Kidney (tissue), 22 donors: ENCODE measurements around the gene CCDC38. TPM values are rescaled to one million over a fixed set of nuclear protein-coding genes. Genes with fewer than 3 reads are reported as not detected.

Experiments used
- DNase-seq, 5 donors: peaks; one replicate each; pipeline ENCODE4 v3.0.0-alpha.2; 2013 to 2020
- FAIRE-seq: peaks from 2 replicates; lab custom pipeline; 2012; peaks lifted over from hg19 to GRCh38; lab: Jason Lieb, UNC
- H3K27ac ChIP-seq, 2 donors: one replicate each; pipeline ENCODE4 v1.7.0; 2013; ENCODE audit warnings: low read depth in 2 of 2, low read length in 2 of 2, inconsistent platforms in 1 of 2
- H3K27me3 ChIP-seq: one replicate; pipeline ENCODE4 v1.7.1; 2013; ENCODE audit warnings: low read length, inconsistent platforms; ENCODE audit not compliant: control insufficient read depth, insufficient read depth
- H3K36me3 ChIP-seq, 3 donors: one replicate each; pipeline versions ENCODE4 v1.7.0 to v1.7.1; 2013; ENCODE audit warnings: low read length in 3 of 3, control low read depth in 1 of 3, inconsistent platforms in 1 of 3; ENCODE audit not compliant: insufficient read depth in 3 of 3, control insufficient read depth in 2 of 3
- H3K4me1 ChIP-seq, 3 donors: one replicate each; pipeline versions ENCODE4 v1.7.0 to v1.7.1; 2013; ENCODE audit warnings: low read length in 3 of 3, inconsistent platforms in 1 of 3, low read depth in 1 of 3; ENCODE audit not compliant: control insufficient read depth in 2 of 3, insufficient read depth in 2 of 3
- H3K4me3 ChIP-seq, 3 donors: one replicate each; pipeline versions ENCODE4 v1.7.0 to v1.8.1; 2013; ENCODE audit warnings: low read length in 3 of 3, control low read depth in 1 of 3, inconsistent platforms in 1 of 3
- H3K9ac ChIP-seq, 3 donors: one replicate each; pipeline versions ENCODE4 v1.7.0 to v1.7.1; 2013; ENCODE audit warnings: low read length in 3 of 3, control low read depth in 1 of 3, inconsistent platforms in 1 of 3
- H3K9me3 ChIP-seq, 3 donors: one replicate each; pipeline versions ENCODE4 v1.7.0 to v1.7.1; 2013; ENCODE audit warnings: low read length in 3 of 3, control low read depth in 1 of 3, inconsistent platforms in 1 of 3; ENCODE audit not compliant: control insufficient read depth in 2 of 3, insufficient read depth in 1 of 3
- intact Hi-C: fragments of 100-400 bp; cut with DNase I; formaldehyde crosslinking; loops from one replicate; pipeline ENCODE4 v1.11.1; 2022
- long read RNA-seq, 10 donors: library from polyadenylated mRNA in 1 of 10; unstranded in 1 of 10; transcript quantifications; one replicate each; pipeline ENCODE4 v2.0.0 and lab custom pipeline, GENCODE V29; 2021 to 2026
- polyA plus RNA-seq: library from polyadenylated mRNA; stranded (reverse); fragments of 350-450 nt; fragmentation: Illumina TruSeq; extraction: RNeasy Lipid Tissue Mini Kit (QIAGEN cat#74804); gene quantifications from one replicate; pipeline ENCODE4 v1.2.3, GENCODE V29; 2014; ENCODE audit warnings: low read depth, low replicate concordance; ENCODE audit not compliant: insufficient read depth
- total RNA-seq: library from RNA; stranded (reverse); fragmentation: NEBNext Ultra II Directional; extraction: Animal tissue kit (Norgen Biotek cat#: 25700); gene quantifications from one replicate; pipeline ENCODE4 v1.2.1, GENCODE V29; 2021
- TF ChIP-seq, protein P1 (sequence below): IDR thresholded peaks from 3 replicates; pipeline ENCODE4 v1.5.1; 2012; ENCODE audit warnings: mild to moderate bottlenecking, moderate library complexity, borderline replicate concordance; ENCODE audit not compliant: insufficient read depth; ENCODE audit errors: extremely low read depth
- donor health status: control.
- donor health status: control.
- donor health status: control.
- donor health status: control.
- donor health status: control.
- donor health status: DM: yes; HTN: yes; CAD: no.
- donor health status: Normal renal cell carcinoma (clear cell type).

CCDC38 gene
- 0.31 TPM for total RNA-seq
- polyA plus RNA-seq: not detected
- long read RNA-seq, donor 1: 0 reads
- long read RNA-seq, donor 2: 0 reads
- long read RNA-seq, donor 3: 0 reads
- long read RNA-seq, donor 4: 0 reads
- long read RNA-seq, donor 5: 0 reads
- long read RNA-seq, donor 6: 0 reads
- long read RNA-seq, donor 7: 0 reads
- long read RNA-seq, donor 8: 0 reads
- long read RNA-seq, donor 9: 0 reads
- long read RNA-seq, donor 10: 0 reads

DNA sequence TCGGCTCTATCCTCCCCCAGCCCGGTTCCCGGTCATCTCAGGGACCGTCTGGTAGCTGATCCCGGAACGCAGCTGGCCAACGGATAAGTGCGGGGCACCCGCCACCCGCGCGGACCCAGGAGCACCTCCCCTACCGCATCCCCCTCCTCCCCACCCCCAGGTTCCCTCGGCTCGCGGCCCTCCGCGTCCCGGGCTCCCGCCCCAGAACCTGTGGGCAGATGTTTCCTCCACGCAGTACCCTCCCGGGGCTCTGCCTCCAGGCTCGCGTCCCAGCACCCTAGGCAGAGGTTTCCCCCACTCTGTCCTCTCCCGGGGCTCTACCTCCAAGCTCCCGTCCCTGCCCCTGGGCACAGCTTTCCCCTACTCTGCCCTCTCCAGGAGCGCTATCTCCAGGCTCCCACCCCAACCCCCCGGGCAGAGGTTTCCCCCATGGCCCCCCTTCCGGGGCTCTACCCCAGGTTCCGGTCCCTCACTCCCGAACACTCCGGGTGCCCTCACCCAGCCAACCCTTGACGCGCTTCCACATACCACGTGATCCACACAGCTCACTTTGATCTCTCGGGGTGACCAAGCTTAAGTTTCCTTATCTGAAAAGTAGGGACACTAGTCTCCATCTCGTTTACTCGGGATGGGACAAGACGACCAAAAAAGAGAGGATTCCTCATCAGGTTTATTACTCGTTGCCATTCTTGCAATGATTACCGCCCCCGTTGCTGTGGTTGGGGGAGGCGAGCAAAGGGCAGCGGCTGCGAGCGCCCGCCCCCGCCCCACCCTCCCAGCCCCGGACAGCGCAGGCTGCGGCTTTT, at the start of gene CCDC38:
CCDC38 (minus strand) TSS at position 91 of the 806 bp plus-strand sequence. CDS start 6,105 bp downstream, outside the sequence.
- peak within 1 kb of the TSS; percentile 32 to 76 for H3K27ac ChIP-seq
- H3K9ac ChIP-seq: peak within 1 kb of the TSS; percentile 67 to 73 (median 69)
- H3K4me1 ChIP-seq: peaks cover 0 to 5% (median 0%) of the 10 kb centered on the region in 3 donors
- H3K9me3 ChIP-seq: no peaks in the 10 kb centered on the region
- no peaks in the 10 kb centered on the region for H3K27me3 ChIP-seq
- intact Hi-C loops: no loop called here
- DNase-seq (peak; percentile 67 to 87 (median 83)), FAIRE-seq (no peak)
- TF ChIP-seq, protein P1, sequence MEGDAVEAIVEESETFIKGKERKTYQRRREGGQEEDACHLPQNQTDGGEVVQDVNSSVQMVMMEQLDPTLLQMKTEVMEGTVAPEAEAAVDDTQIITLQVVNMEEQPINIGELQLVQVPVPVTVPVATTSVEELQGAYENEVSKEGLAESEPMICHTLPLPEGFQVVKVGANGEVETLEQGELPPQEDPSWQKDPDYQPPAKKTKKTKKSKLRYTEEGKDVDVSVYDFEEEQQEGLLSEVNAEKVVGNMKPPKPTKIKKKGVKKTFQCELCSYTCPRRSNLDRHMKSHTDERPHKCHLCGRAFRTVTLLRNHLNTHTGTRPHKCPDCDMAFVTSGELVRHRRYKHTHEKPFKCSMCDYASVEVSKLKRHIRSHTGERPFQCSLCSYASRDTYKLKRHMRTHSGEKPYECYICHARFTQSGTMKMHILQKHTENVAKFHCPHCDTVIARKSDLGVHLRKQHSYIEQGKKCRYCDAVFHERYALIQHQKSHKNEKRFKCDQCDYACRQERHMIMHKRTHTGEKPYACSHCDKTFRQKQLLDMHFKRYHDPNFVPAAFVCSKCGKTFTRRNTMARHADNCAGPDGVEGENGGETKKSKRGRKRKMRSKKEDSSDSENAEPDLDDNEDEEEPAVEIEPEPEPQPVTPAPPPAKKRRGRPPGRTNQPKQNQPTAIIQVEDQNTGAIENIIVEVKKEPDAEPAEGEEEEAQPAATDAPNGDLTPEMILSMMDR: no peak
- peak within 1 kb of the TSS; percentile 84 to 92 (median 86) for H3K4me3 ChIP-seq
- H3K36me3 ChIP-seq: no peaks in the 10 kb centered on the region

DNA sequence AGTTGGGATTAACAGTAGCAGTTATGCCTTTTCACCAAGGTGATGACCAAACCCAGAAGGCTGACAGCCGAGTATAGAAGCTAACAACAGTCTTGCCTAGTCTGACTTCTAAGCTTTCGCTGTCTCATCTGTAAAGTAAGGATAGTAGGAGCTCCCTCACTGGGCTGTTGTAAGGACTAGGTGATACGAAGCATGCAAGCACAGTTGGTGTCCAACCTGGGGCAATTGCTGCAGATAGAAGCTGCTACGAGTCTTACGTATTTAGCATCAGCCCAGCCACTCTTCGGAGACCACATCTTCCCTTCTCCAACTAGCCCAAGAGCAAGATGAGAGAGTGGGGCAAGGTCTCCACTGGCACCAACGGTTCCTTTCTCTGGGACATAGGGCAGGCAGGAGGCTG, 47.7 kb upstream of the CCDC38 start:
- no peak overlapping the region for H3K4me3 ChIP-seq
- H3K36me3 ChIP-seq: no peaks in the 10 kb centered on the region
- FAIRE-seq (no peak), DNase-seq (no peak)
- intact Hi-C loops: no loop called here
- H3K4me1 ChIP-seq: peaks cover 0 to 2% (median 0%) of the 10 kb centered on the region in 3 donors
- H3K27ac ChIP-seq: no peak overlapping the region
- no peaks in the 10 kb centered on the region for H3K27me3 ChIP-seq
- TF ChIP-seq, protein P1: no peak
- H3K9ac ChIP-seq: no peak overlapping the region
- H3K9me3 ChIP-seq: no peaks in the 10 kb centered on the region

DNA sequence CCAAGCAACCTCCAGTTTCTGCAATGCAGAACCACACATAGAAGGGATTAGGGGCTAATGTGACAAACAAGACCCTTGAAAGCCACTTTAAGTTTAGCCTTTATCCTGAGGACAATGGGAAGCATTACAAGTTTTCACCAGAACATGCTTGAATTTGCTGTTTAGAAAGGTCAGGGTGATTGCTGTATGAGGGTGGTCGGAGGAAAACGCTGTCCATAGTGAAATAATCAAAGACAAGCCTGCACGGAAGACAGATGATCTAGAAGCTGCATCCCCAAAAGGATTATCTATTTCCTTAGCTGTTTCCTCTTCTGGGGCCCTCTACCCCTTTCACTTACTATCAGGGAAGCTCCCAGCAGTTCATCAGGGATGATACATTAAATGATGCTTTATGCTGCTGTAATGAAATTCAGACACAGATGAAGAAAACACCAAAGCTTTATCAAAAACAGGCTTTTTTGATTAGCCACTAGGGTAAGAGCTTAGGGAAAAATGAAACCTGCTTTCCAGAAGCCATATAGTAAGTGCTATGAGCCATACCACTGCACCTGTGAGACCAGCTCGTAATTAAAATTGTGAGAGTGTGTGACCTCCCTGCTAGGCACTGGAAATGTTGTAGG, 47.2 kb upstream of the CCDC38 start:
- TF ChIP-seq, protein P1: no peak
- no peak overlapping the region for H3K9ac ChIP-seq
- H3K4me3 ChIP-seq: no peak overlapping the region
- DNase-seq (no peak), FAIRE-seq (no peak)
- no peak overlapping the region for H3K27ac ChIP-seq
- no peaks in the 10 kb centered on the region for H3K27me3 ChIP-seq
- intact Hi-C loops: no loop called here
- no peaks in the 10 kb centered on the region for H3K9me3 ChIP-seq
- no peaks in the 10 kb centered on the region for H3K36me3 ChIP-seq
- peaks cover 0 to 2% (median 0%) of the 10 kb centered on the region in 3 donors for H3K4me1 ChIP-seq
